Ovary (tissue), 3 donors: Measurements from ENCODE around the gene FNDC11.

ENCODE experiments used
- CTCF ChIP-seq, 3 donors: fragments of 450-650 bp in 2 of 3; fragments of 200-600 bp in 1 of 3; IDR thresholded peaks; one replicate each; pipeline versions ENCODE4 v1.5.1 to v1.8.0; 2016 to 2022; ENCODE audit warnings: antibody characterized with exemption in 3 of 3, mild to moderate bottlenecking in 1 of 3
- POLR2A ChIP-seq: fragments of 450-650 bp; IDR thresholded peaks from one replicate; pipeline ENCODE4 v1.6.1; 2017; ENCODE audit warnings: antibody characterized with exemption, mild to moderate bottlenecking, moderate library complexity
- donor health status: DM: no; HTN: no; CAD: no.

GRCh38 chr20:63517376-63518309 lies 36.3 kb upstream of the FNDC11 start:
- no peak for TF ChIP-seq POLR2A
- no peak for TF ChIP-seq CTCF (IDR thresholded peaks at IDR 0.05)
